ENCODE data around the gene STUM.

STUM gene

DNA sequence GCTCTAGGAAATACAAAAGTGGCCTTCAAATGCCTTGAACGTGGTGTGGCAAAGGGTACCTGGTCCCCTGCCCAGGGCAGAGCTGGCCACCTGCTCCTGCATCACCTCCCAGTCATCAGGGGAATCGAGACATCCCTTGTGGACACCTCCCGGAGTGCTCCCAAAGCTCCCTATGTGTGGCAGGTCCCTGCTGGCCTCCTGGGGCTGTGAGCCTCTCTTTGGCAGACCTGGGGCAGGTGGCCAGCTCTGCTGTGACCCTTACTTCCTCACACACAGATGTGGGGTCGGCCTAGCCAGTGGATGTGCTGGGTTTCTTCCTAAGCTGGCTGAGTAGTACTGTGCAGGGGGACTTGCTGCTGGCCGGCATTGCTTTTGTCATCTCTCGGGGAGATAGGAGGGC, 104.0 kb downstream of the STUM start:
- Histone ChIP-seq H3K4me1 (ENCODE audit: insufficient read depth, insufficient read length) (peaks cover 40% of the 10 kb centered on the region), H3K9me3 (ENCODE audit: insufficient read depth, low read length) (no peaks in the 10 kb centered on the region), H3K36me3 (ENCODE audit: insufficient read depth, insufficient read length, low read length) (peaks cover 12% of the 10 kb centered on the region), H3K9ac (ENCODE audit: insufficient read length, low read depth) (no peak overlapping the region), H3K27me3 (ENCODE audit: insufficient read depth, insufficient read length) (no peaks in the 10 kb centered on the region), H3K4me3 (ENCODE audit: insufficient read length, low read depth) (no peak overlapping the region)
- no peak for DNase-seq (ENCODE audit: low read depth, low spot score)
- TF ChIP-seq YY1 (IDR thresholded peaks at IDR 0.05; ENCODE audit: insufficient read depth, insufficient read length) (no peak), SUZ12 (IDR thresholded peaks at IDR 0.05; ENCODE audit: extremely low read depth, insufficient read depth, insufficient read length) (no peak), ZNF274 (IDR thresholded peaks at IDR 0.05; ENCODE audit: low read depth, low read length) (no peak)

DNA sequence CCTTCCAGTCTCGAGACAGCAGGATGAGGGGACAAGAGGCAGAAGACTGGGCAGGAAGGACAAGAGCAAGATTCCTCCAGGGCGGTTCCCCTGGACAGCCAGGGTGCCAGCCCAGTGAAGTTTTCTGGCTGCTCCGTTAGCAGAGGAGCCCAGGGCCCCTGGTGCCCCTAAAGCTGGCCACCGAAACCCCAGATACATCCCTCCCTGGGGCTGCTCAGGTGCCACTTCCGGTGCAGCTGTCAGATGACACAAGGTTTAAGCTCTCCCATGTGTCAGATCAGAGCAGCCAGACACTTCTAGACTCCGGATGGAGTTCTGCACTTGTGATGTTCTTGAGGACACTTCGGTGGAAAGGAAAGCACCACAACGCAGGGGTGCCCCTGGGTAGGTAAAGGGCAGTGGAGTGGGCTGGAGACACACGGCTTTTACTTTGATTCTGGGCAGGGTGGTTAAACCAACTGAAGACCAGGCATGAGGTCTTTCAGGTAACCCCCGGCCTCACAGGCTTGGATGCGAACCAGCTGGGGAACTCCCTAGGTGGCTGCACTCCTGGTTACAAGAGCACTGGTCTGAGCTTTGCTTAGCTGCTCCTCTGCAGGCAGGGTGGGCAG, 104.9 kb downstream of the STUM start:
- no peak overlapping the region for H3K4me3 ChIP-seq (ENCODE audit: insufficient read length, low read depth)
- TF ChIP-seq ZNF274 (IDR thresholded peaks at IDR 0.05; ENCODE audit: low read depth, low read length) (no peak), SUZ12 (IDR thresholded peaks at IDR 0.05; ENCODE audit: extremely low read depth, insufficient read depth, insufficient read length) (no peak)
- no peaks in the 10 kb centered on the region for H3K9me3 ChIP-seq (ENCODE audit: insufficient read depth, low read length)
- H3K9ac ChIP-seq (ENCODE audit: insufficient read length, low read depth), result peak overlapping the region; percentile 47
- peaks cover 43% of the 10 kb centered on the region for H3K4me1 ChIP-seq (ENCODE audit: insufficient read depth, insufficient read length)
- H3K27me3 ChIP-seq (ENCODE audit: insufficient read depth, insufficient read length), result no peaks in the 10 kb centered on the region
- no peak for DNase-seq (ENCODE audit: low read depth, low spot score)
- peaks cover 5% of the 10 kb centered on the region for H3K36me3 ChIP-seq (ENCODE audit: insufficient read depth, insufficient read length, low read length)

DNA sequence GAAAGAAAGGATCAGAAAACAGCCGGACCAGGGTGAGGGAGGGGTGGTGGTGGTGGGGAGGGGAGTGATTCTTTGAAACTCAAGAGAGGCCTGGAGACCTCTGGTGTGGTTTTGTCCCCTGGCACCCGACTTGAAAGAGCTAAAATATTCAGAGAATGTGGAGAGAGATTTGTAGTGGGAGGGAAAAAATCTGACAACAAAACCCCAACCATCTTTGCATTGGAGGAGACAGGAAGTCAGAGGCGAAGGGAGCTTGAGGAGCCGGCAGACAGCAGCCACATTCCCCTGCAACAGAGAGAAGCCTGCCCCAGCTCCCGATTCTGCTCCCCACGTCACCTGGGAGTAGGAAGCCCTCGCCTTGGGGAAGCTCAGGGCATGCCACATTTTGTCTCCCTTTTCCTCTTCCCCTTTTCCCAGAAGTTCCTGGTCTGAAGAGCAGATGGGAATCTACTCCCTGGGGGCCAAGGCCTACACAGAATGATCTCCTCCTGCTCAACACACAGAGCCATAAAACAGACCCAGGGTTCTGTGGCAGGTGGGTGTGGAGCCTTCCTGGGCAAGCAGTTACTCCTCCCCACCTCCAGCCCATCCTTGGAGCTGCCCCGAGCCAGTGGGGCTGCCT, 105.6 kb downstream of the STUM start:
- peak; percentile 96 for DNase-seq (ENCODE audit: low read depth, low spot score)
- Histone ChIP-seq H3K27me3 (ENCODE audit: insufficient read depth, insufficient read length) (no peaks in the 10 kb centered on the region), H3K9ac (ENCODE audit: insufficient read length, low read depth) (peak overlapping the region; percentile 61), H3K9me3 (ENCODE audit: insufficient read depth, low read length) (no peaks in the 10 kb centered on the region), H3K4me1 (ENCODE audit: insufficient read depth, insufficient read length) (peaks cover 49% of the 10 kb centered on the region), H3K4me3 (ENCODE audit: insufficient read length, low read depth) (no peak overlapping the region), H3K36me3 (ENCODE audit: insufficient read depth, insufficient read length, low read length) (peaks cover 2% of the 10 kb centered on the region)
- TF ChIP-seq ZNF274 (IDR thresholded peaks at IDR 0.05; ENCODE audit: low read depth, low read length) (no peak), SUZ12 (IDR thresholded peaks at IDR 0.05; ENCODE audit: extremely low read depth, insufficient read depth, insufficient read length) (no peak), YY1 (IDR thresholded peaks at IDR 0.05; ENCODE audit: insufficient read depth, insufficient read length) (no peak)

DNA sequence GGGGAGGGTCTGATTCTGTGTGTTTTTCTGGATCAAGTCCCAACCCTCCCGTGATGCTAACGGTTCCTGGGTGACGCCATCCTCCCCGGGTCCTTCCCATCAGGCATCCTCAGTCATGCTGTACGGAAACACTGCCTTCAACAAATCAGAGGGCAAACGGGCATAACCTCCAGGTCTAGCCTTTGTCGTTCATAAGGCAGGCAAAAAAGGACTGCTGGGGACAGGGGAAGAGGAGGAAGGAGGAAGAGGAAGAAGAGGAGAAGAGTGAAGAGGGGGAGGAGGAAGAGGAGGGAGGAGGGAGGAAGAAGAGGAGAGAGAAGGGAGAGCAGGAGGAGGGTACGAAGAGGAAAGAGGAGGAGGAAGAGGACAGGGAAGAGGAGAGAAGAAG, 106.1 kb downstream of the STUM start:
- H3K9ac ChIP-seq (ENCODE audit: insufficient read length, low read depth), result peak overlapping the region; percentile 61
- peaks cover 51% of the 10 kb centered on the region for H3K4me1 ChIP-seq (ENCODE audit: insufficient read depth, insufficient read length)
- H3K36me3 ChIP-seq (ENCODE audit: insufficient read depth, insufficient read length, low read length), result no peaks in the 10 kb centered on the region
- no peak for DNase-seq (ENCODE audit: low read depth, low spot score)
- no peaks in the 10 kb centered on the region for H3K9me3 ChIP-seq (ENCODE audit: insufficient read depth, low read length)
- no peaks in the 10 kb centered on the region for H3K27me3 ChIP-seq (ENCODE audit: insufficient read depth, insufficient read length)
- H3K4me3 ChIP-seq (ENCODE audit: insufficient read length, low read depth), result no peak overlapping the region
- TF ChIP-seq SUZ12 (IDR thresholded peaks at IDR 0.05; ENCODE audit: extremely low read depth, insufficient read depth, insufficient read length) (no peak), YY1 (IDR thresholded peaks at IDR 0.05; ENCODE audit: insufficient read depth, insufficient read length) (no peak), ZNF274 (IDR thresholded peaks at IDR 0.05; ENCODE audit: low read depth, low read length) (no peak)

DNA sequence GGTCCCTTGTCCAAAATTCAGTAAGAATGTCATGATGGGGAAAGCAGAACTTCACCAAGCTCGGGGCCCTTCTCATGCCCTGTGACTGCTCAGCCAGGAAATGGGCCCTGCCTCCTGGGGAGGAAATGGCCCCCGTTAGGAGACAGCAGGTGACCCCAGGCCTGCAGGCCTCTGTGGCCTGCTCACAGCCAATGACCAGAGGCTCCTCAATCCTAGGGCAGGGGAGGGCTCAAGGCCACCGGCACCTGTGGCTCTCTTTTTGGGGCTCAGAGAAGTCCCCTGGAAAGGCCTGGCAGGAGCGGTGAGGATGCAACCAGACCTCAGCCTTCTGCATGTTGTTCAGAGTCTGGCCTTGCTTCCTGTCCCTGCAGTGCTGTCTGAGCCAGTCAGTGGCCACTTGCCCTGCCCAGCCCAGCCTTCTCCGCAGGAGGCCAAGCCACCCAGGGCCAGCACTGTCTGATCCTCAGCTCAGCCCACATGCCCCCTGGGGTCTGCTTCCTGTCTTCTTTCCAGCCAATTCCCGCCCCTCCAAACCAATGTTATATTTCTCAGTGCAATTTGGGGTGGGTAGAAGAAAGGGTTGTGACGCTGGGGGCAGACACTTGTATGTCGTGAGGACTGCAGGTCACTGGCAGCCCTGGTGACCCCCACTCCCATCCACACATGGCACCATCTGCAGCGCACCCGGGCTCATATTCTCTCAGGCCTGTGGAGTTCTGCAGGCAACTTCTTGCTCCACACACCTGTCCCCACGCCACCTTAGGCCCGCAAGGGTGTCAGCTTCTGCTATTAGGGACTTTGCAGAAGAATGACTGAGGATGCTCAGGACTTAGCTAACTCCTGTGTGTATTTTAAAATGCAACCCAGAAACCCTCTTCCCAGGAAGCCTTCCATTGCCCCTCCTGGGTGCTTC, 106.9 kb downstream of the STUM start:
- Histone ChIP-seq H3K4me3 (ENCODE audit: insufficient read length, low read depth) (no peak overlapping the region), H3K27me3 (ENCODE audit: insufficient read depth, insufficient read length) (no peaks in the 10 kb centered on the region), H3K9me3 (ENCODE audit: insufficient read depth, low read length) (no peaks in the 10 kb centered on the region), H3K9ac (ENCODE audit: insufficient read length, low read depth) (peak overlapping the region; percentile 36), H3K36me3 (ENCODE audit: insufficient read depth, insufficient read length, low read length) (no peaks in the 10 kb centered on the region), H3K4me1 (ENCODE audit: insufficient read depth, insufficient read length) (peaks cover 55% of the 10 kb centered on the region)
- DNase-seq (ENCODE audit: low read depth, low spot score), result no peak
- TF ChIP-seq ZNF274 (IDR thresholded peaks at IDR 0.05; ENCODE audit: low read depth, low read length) (no peak), SUZ12 (IDR thresholded peaks at IDR 0.05; ENCODE audit: extremely low read depth, insufficient read depth, insufficient read length) (no peak), YY1 (IDR thresholded peaks at IDR 0.05; ENCODE audit: insufficient read depth, insufficient read length) (no peak)

DNA sequence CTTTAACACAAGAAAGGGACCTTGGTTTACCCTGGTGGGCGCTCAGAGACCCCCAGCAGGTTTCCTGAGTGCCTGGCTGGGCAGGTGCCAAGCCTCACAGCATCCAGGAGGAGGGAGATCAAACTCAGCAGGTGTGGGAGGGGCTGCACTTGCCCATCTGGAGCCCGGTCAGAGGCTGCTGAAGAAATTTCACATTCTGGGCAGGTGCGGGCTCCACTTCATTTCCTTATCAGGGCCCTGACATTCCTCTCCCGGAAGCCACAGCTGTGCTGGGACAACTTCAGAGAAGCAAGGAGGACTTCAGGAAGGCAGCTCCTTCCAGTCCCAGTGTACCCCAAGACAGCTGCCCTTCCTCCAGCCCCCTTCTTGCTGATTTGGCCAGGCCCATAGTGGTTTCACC, 107.6 kb downstream of the STUM start:
- no peak overlapping the region for H3K4me3 ChIP-seq (ENCODE audit: insufficient read length, low read depth)
- peaks cover 56% of the 10 kb centered on the region for H3K4me1 ChIP-seq (ENCODE audit: insufficient read depth, insufficient read length)
- no peak overlapping the region for H3K9ac ChIP-seq (ENCODE audit: insufficient read length, low read depth)
- H3K36me3 ChIP-seq (ENCODE audit: insufficient read depth, insufficient read length, low read length), result no peaks in the 10 kb centered on the region
- no peaks in the 10 kb centered on the region for H3K27me3 ChIP-seq (ENCODE audit: insufficient read depth, insufficient read length)
- H3K9me3 ChIP-seq (ENCODE audit: insufficient read depth, low read length), result no peaks in the 10 kb centered on the region
- DNase-seq (ENCODE audit: low read depth, low spot score), result no peak
- TF ChIP-seq ZNF274 (IDR thresholded peaks at IDR 0.05; ENCODE audit: low read depth, low read length), result no peak
- TF ChIP-seq SUZ12 (IDR thresholded peaks at IDR 0.05; ENCODE audit: extremely low read depth, insufficient read depth, insufficient read length), result no peak
- TF ChIP-seq YY1 (IDR thresholded peaks at IDR 0.05; ENCODE audit: insufficient read depth, insufficient read length), result no peak

Measured in NT2/D1 (cell line).